GM18498 (cell line): ENCODE data around the gene PLAAT5.
"Not testable (repeated sequence)": the region's sequence is repeated elsewhere in the genome, so short reads cannot be mapped to it uniquely, and the experiment has no call there.

Experiments
- ATAC-seq: cut with Tn5 transposase; IDR thresholded peaks from one replicate; pipeline ENCODE4 v1.9.1; 2021; ENCODE audit warnings: mild to moderate bottlenecking, moderate library complexity; ENCODE audit not compliant: unreplicated experiment

The PLAAT5 gene

GRCh38 chr11:63489879-63490278 is 1.1 kb downstream of the PLAAT5 start:
- no peak for ATAC-seq

GRCh38 chr11:63488789-63489188 is 2.2 kb downstream of the PLAAT5 start:
- ATAC-seq, result no peak

DNA sequence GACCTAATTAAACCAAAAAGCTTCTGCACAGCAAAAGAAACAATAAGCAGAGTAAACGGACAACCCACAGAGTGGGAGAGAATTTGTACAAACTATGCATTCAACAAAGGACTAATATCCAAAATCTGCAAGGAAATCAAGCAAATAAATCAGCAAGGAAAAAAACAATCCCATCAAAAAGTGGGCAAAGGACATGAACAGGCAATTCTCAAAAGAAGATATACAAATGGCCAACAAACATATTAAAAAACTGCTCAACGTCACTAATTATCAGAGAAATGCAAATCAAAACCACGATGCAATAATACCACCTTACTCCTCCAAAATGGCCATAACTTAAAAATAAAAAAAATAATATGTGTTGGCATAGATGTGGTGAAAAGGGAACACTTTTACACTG is 5.2 kb downstream of the PLAAT5 start:
- no peak for ATAC-seq

DNA sequence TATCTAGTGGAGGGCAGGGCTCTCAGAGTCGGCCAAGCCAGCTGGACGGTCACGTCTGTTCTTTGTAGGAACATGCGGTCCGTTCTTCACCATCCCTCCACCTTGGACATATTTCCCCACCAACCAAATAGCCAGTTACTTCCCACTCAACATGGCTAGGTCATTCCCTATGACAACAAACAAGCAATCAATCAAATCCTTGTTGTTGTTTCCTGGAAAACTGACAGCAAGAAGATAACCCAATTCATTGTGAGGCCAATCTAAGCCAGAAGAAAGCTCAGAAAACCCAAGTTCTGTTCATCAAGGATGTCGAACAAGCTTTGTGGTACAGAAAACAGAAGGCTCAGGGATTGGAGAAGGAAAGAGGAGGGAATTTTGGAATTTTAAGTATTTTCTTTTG is 10.9 kb downstream of the PLAAT5 start:
- ATAC-seq, result no peak

DNA sequence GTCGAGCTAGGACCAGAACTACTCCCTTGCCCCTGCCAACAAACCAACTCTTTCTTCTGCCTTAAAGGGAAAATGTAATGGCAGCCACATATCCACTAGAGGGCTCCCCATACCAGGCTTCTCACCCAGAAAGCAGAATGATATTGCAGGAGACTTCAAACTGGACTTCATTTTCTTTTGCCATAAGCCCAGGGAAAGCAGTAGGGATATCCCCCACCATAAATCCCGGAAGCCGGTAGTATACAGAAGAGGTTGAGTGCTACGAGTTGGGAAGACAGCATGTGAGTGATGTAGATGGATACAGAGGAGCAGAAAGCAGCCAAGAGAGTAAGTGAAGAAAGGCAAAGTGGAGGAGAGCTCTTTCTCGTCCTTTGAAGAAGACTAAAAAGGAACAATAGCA is 12.1 kb downstream of the PLAAT5 start:
- no peak for ATAC-seq

GRCh38 chr11:63476618-63477017 is 14.3 kb downstream of the PLAAT5 start:
- ATAC-seq, result no peak

DNA sequence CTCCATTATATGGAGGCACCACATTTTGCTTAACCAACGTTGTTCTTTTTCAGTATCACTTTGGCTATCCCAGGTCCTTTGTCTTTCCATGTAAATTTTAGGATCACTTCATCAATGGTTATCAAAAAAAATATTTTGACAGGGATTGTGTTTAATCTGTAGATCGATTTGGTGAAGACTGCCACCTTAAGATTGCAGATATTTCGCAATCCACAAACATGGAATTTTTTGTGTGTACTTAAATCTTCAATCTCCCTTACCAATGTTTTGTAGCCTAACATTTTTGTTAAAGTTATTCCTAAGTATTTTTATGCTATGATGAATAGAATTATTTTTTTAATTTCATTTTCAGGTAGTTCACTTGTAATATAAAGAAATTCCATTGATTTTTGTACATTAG is 18.6 kb downstream of the PLAAT5 start:
- ATAC-seq, result no peak

GRCh38 chr11:63470311-63470710 is 20.7 kb downstream of the PLAAT5 start:
- ATAC-seq, result no peak

DNA sequence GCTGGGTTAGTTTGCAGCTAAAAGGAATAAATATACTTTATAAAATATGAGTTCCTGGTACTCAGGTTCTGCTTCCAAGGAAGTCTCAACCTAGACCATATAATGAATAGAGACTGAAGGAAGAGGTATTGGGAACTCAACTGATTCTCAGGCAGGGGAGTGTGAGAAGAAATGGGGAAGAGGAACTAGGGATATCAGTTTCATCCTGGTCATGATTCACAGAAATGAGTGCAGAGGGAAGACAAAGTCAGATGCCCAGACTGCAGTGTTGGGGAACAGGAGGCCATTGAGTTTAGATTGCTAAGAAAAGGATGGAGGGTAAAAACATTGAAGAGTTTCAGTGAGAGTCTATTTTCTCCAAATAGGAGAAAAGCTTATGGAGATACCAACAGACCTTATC is 28.8 kb downstream of the PLAAT5 start:
- no peak for ATAC-seq

- ATAC-seq, result no peak
Observed at GRCh38 chr11:63459586-63459985, 31.4 kb downstream of the PLAAT5 start.

- ATAC-seq, result no peak
Observed at GRCh38 chr11:63448646-63449045, 42.3 kb downstream of the PLAAT5 start.

GRCh38 chr11:63445720-63446119 is 45.2 kb downstream of the PLAAT5 start:
- ATAC-seq, result no peak

GRCh38 chr11:63445118-63445517 is 45.8 kb downstream of the PLAAT5 start:
- no peak for ATAC-seq

DNA sequence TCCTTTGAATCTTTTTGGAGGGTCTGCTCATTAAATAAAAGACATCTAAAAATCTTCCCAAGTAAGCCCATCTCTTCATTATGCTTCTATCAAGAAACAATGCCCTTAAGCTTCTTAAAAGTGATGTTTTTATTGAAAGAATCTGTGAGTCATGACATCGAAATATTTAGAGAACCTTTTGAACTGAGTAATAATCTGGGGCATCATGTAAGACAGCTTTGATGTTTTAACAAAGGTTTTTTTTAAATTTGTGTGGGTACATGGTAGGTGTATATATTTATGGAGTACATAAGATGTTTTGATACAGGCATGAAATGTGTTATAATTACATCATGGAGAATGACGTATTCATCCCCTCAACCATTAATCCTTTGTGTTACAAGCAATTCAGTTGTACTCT is 46.8 kb downstream of the PLAAT5 start:
- ATAC-seq, result no peak

GRCh38 chr11:63443714-63444113 is 47.3 kb downstream of the PLAAT5 start:
- ATAC-seq, result no peak

DNA sequence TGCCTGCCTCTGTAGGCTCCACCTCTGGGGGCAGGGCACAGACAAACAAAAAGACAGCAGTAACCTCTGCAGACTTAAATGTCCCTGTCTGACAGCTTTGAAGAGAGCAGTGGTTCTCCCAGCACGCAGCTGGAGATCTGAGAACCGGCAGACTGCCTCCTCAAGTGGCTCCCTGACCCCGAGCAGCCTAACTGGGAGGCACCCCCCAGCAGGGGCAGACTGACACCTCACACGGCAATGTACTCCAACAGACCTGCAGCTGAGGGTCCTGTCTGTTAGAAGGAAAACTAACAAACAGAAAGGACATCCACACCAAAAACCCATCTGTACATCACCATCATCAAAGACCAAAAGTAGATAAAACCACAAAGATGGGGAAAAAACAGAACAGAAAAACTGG is 55.1 kb downstream of the PLAAT5 start:
- ATAC-seq, result not testable (repeated sequence)

DNA sequence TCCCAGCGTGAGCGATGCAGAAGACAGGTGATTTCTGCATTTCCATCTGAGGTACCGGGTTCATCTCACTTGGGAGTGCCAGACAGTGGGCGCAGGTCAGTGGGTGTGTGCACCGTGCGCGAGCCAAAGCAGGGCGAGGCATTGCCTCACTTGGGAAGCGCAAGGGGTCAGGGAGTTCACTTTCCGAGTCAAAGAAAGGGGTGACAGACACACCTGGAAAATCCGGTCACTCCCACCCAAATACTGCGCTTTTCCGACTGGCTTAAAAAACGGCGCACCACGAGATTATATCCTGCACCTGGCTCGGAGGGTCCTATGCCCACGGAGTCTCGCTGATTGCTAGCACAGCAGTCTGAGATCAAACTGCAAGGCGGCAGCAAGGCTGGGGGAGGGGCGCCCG is 55.6 kb downstream of the PLAAT5 start:
- not testable (repeated sequence) for ATAC-seq

GRCh38 chr11:63430731-63431130 is 60.2 kb downstream of the PLAAT5 start:
- ATAC-seq, result not testable (repeated sequence)

DNA sequence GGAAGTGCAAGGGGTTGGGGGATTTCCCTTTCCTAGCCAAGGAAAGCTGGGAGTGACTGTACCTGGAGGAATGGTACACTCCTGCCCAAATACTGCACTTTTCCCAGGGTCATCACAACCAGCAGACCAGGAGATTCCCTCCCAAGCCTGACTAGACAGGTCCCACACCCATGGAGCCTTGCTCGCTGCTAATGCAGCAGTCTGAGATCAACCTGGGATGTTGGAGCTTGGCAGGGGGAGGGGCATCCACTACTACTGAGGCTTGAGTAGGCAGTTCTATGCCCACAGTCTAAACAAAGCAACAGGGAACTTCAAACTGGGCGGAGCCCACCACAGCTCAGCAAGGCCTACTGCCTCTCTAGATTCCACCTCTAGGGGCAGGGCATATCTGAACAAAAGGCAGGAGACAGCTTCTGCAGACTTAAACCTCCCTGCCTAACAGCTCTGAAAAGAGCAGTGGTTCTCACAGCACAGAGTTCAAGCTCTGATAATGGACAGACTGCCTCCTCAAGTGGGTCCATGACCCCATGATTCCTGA is 62.9 kb downstream of the PLAAT5 start:
- ATAC-seq, result no peak

DNA sequence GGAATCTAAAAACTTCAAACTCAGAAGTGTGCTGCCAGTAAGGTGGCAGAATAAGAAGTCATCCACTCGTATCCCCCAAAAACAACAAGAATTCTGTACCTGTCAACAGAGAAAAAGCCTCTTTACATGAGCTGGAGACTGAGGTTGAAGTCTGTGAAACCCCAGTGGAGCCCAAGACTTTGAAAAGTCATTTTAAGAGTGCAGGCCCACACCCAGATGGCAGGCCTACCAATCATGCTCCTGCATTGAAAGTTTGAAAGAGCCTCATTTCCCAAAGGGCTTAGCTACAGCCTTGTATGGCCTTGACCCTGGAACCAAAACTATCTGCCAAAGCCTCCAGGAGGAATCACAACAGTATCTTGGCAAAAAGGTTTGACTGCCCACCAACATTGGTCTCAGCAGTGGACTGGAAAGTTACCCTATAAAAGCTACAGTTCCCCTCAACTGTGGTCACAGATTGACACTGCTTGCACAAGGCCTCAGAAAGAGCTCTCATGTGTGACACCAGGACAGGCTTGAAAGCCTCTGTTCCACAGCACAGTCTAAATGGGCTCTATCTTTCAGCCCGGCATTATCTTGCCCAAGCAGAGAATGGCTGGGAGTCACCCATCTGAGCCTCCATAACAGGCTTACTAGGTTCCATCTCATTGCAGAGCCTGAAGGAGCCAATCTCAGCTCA is 73.7 kb downstream of the PLAAT5 start:
- no peak for ATAC-seq
